RKO (cell line): ENCODE results near the gene ART5.
"Not testable (repeated sequence)": the region's sequence is repeated elsewhere in the genome, so short reads cannot be mapped to it uniquely, and the experiment has no call there.

ENCODE experiments used
- DNase-seq: peaks from one replicate; pipeline ENCODE4 v3.0.0-alpha.2; 2016; ENCODE audit warnings: low spot score

ART5 gene

GRCh38 chr11:3657331-3657730 is 15.5 kb upstream of the ART5 start:
- not testable (repeated sequence) for DNase-seq

GRCh38 chr11:3655547-3655946 is 13.8 kb upstream of the ART5 start:
- DNase-seq = no peak

GRCh38 chr11:3652514-3652913 is 10.7 kb upstream of the ART5 start:
- not testable (repeated sequence) for DNase-seq

- not testable (repeated sequence) for DNase-seq
Observed at GRCh38 chr11:3649374-3649773, 7.6 kb upstream of the ART5 start.

GRCh38 chr11:3648843-3649242 is 7.1 kb upstream of the ART5 start:
- not testable (repeated sequence) for DNase-seq

- no peak for DNase-seq
Observed at GRCh38 chr11:3645552-3645951, 3.8 kb upstream of the ART5 start.

- no peak for DNase-seq
Observed at GRCh38 chr11:3644817-3645235, 3.0 kb upstream of the ART5 start, which contains the start of gene ART1. TSS of gene ART1 (plus strand) at chr11:3645128. CDS start at chr11:3659214, 14,086 bp downstream.

GRCh38 chr11:3643102-3643546 is 1.3 kb upstream of the ART5 start:
- DNase-seq = not testable (repeated sequence)

GRCh38 chr11:3642071-3642951 is 519 bp upstream of the ART5 start:
- DNase-seq = peak; percentile 65

- no peak for DNase-seq
Observed at GRCh38 chr11:3641191-3641590, 601 bp downstream of the ART5 start.

GRCh38 chr11:3639841-3640240 is 2.0 kb downstream of the ART5 start:
- DNase-seq = no peak

GRCh38 chr11:3638513-3638912 is 3.3 kb downstream of the ART5 start:
- DNase-seq = no peak

GRCh38 chr11:3637201-3637600 is 4.6 kb downstream of the ART5 start:
- no peak for DNase-seq

GRCh38 chr11:3635641-3636375 is 6.0 kb downstream of the ART5 start:
- DNase-seq = no peak

GRCh38 chr11:3632070-3632660 is 9.6 kb downstream of the ART5 start:
- DNase-seq = no peak

GRCh38 chr11:3631331-3631730 is 10.5 kb downstream of the ART5 start:
- DNase-seq = peak; percentile 42

GRCh38 chr11:3627291-3627690 is 14.5 kb downstream of the ART5 start:
- DNase-seq = peak; percentile 24

GRCh38 chr11:3626250-3626960 is 15.4 kb downstream of the ART5 start:
- DNase-seq = no peak

- no peak for DNase-seq
Observed at GRCh38 chr11:3623767-3624458, 17.9 kb downstream of the ART5 start.

GRCh38 chr11:3623121-3623520 is 18.7 kb downstream of the ART5 start:
- no peak for DNase-seq

- no peak for DNase-seq
Observed at GRCh38 chr11:3622521-3622920, 19.3 kb downstream of the ART5 start.
